HepG2 (cell line): ENCODE measurements around the gene TSPYL1. TPM values are rescaled to one million over a fixed set of nuclear protein-coding genes. Genes with fewer than 3 reads are reported as not detected.

Source experiments
- ATAD3A ChIP-seq: sonication (generic); formaldehyde crosslinking; IDR thresholded peaks from 2 replicates; pipeline ENCODE4 v1.4.0; 2020; ENCODE audit warnings: missing genetic modification reagents
- CBX2 ChIP-seq, 2 experiments: fragments of 200-600 bp in 1 of 2; sonication (generic); formaldehyde crosslinking in 1 of 2; IDR thresholded peaks; 2 replicates each; pipeline versions ENCODE4 v1.7.0 to v1.8.1; 2018 to 2022; ENCODE audit warnings: low read depth in 2 of 2, low read length in 1 of 2, mild to moderate bottlenecking in 1 of 2, missing genetic modification reagents in 1 of 2
- HMG20B ChIP-seq: conservative IDR thresholded peaks from 2 replicates; pipeline ENCODE4 v1.6.1; 2016; ENCODE audit warnings: missing genetic modification reagents, missing compliant biosample characterization
- HNF4G ChIP-seq, 2 experiments: sonication (generic) in 1 of 2; formaldehyde crosslinking in 1 of 2; IDR thresholded peaks; 2 replicates each; pipeline versions ENCODE4 v1.4.0 to v1.6.1; 2011 to 2020; ENCODE audit warnings: borderline replicate concordance in 2 of 2, low read depth in 2 of 2, mild to moderate bottlenecking in 2 of 2, low read length in 1 of 2, missing genetic modification reagents in 1 of 2, moderate library complexity in 1 of 2
- HOXA3 ChIP-seq: sonication (generic); formaldehyde crosslinking; IDR thresholded peaks from 2 replicates; pipeline ENCODE4 v1.5.0; 2020; ENCODE audit warnings: missing genetic modification reagents
- ISX ChIP-seq: sonication (generic); formaldehyde crosslinking; conservative IDR thresholded peaks from 2 replicates; pipeline ENCODE4 v1.5.0; 2020; ENCODE audit warnings: missing genetic modification reagents
- KLF12 ChIP-seq: sonication (generic); formaldehyde crosslinking; IDR thresholded peaks from 2 replicates; pipeline ENCODE4 v1.4.0; 2020; ENCODE audit warnings: missing genetic modification reagents, borderline replicate concordance
- MYC ChIP-seq: sonication (generic); formaldehyde crosslinking; IDR thresholded peaks from 2 replicates; pipeline ENCODE4 v1.9.0; 2021; ENCODE audit warnings: missing genetic modification reagents, borderline replicate concordance
- NCOA2 ChIP-seq: sonication (generic); formaldehyde crosslinking; IDR thresholded peaks from 2 replicates; pipeline ENCODE4 v1.8.0; 2022; ENCODE audit warnings: inconsistent platforms
- SCMH1 ChIP-seq: sonication (generic); formaldehyde crosslinking; IDR thresholded peaks from 2 replicates; pipeline ENCODE4 v1.9.0; 2021; ENCODE audit warnings: missing genetic modification reagents, mild to moderate bottlenecking, borderline replicate concordance
- SETDB1 ChIP-seq: sonication (generic); formaldehyde crosslinking; IDR thresholded peaks from 2 replicates; pipeline ENCODE4 v1.5.1; 2020; ENCODE audit warnings: missing genetic modification reagents, mild to moderate bottlenecking, borderline replicate concordance
- SMAD3 ChIP-seq: sonication (generic); formaldehyde crosslinking; IDR thresholded peaks from 2 replicates; pipeline ENCODE4 v1.4.0; 2020; ENCODE audit warnings: missing genetic modification reagents
- SOX5 ChIP-seq: IDR thresholded peaks from 2 replicates; pipeline ENCODE4 v1.6.1; 2016; ENCODE audit warnings: borderline replicate concordance
- TGIF2 ChIP-seq: IDR thresholded peaks from 2 replicates; pipeline ENCODE4 v1.6.1; 2016; ENCODE audit warnings: control low read depth, missing compliant biosample characterization
- U2AF2 ChIP-seq: fragments of 200-400 bp; formaldehyde crosslinking; IDR thresholded peaks from 2 replicates; pipeline ENCODE4 v1.6.1; 2017; ENCODE audit warnings: low read depth, mild to moderate bottlenecking, low read length
- ZBTB7A ChIP-seq: sonication (generic); formaldehyde crosslinking; IDR thresholded peaks from 2 replicates; pipeline ENCODE4 v1.8.0; 2022; ENCODE audit warnings: mild to moderate bottlenecking, missing genetic modification reagents
- ZC3H13 ChIP-seq: sonication (generic); formaldehyde crosslinking; IDR thresholded peaks from 2 replicates; pipeline ENCODE4 v1.8.1; 2023; ENCODE audit warnings: mild to moderate bottlenecking, missing genetic modification reagents, moderate library complexity
- ZFAT ChIP-seq: sonication (generic); formaldehyde crosslinking; conservative IDR thresholded peaks from 2 replicates; pipeline ENCODE4 v1.8.1; 2023; ENCODE audit warnings: missing genetic modification reagents, inconsistent platforms
- ZNF180 ChIP-seq: sonication (generic); formaldehyde crosslinking; IDR thresholded peaks from 2 replicates; pipeline ENCODE4 v1.4.0; 2020; ENCODE audit warnings: low read depth, missing genetic modification reagents, borderline replicate concordance
- ZNF225 ChIP-seq: sonication (generic); formaldehyde crosslinking; IDR thresholded peaks from 2 replicates; pipeline ENCODE4 v1.4.0; 2020; ENCODE audit warnings: mild to moderate bottlenecking, missing genetic modification reagents
- ZNF30 ChIP-seq: sonication (generic); formaldehyde crosslinking; IDR thresholded peaks from 2 replicates; pipeline ENCODE4 v1.5.0; 2020; ENCODE audit warnings: mild to moderate bottlenecking, missing genetic modification reagents
- ZNF672 ChIP-seq: sonication (generic); formaldehyde crosslinking; IDR thresholded peaks from 2 replicates; pipeline ENCODE4 v1.8.1; 2022; ENCODE audit warnings: missing genetic modification reagents
- polyA plus RNA-seq, 8 experiments: library from polyadenylated mRNA; depleted of rRNA in 3 of 8; stranded (reverse) in 7 of 8; unstranded in 1 of 8; fragments of >200 nt; fragmentation: Illumina TruSeq in 4 of 8; extraction: Trizol in 4 of 8; gene quantifications; 2 replicates each; pipeline versions ENCODE4 v1.2.1 to v1.2.3, GENCODE V29; 2011 to 2016; ENCODE audit warnings: low read depth in 4 of 8, missing spikeins in 1 of 8, mixed read lengths in 1 of 8; ENCODE audit not compliant: insufficient read depth in 1 of 8
- total RNA-seq, 5 experiments: library from RNA; depleted of rRNA; stranded (reverse); fragments of >200 nt; fragmentation: Illumina TruSeq; extraction: Trizol; gene quantifications; 2 replicates each; pipeline ENCODE4 v1.2.3, GENCODE V29; 2016; ENCODE audit warnings: low read depth in 1 of 5
- TF ChIP-seq, protein P1 (sequence below): IDR thresholded peaks from 2 replicates; pipeline ENCODE4 v1.6.1; 2016; ENCODE audit warnings: mild to moderate bottlenecking, missing biosample characterization, missing genetic modification reagents
- TF ChIP-seq, protein P2 (sequence below): sonication (generic); formaldehyde crosslinking; IDR thresholded peaks from 2 replicates; pipeline ENCODE4 v1.4.0; 2020; ENCODE audit warnings: missing genetic modification reagents, low read depth, mild to moderate bottlenecking, borderline replicate concordance
- TF ChIP-seq, protein P3 (sequence below): sonication (generic); formaldehyde crosslinking; conservative IDR thresholded peaks from 2 replicates; pipeline ENCODE4 v1.4.0; 2020; ENCODE audit warnings: missing genetic modification reagents
- TF ChIP-seq, protein P4 (sequence below): sonication (generic); formaldehyde crosslinking; IDR thresholded peaks from 2 replicates; pipeline ENCODE4 v1.4.0; 2020; ENCODE audit warnings: mild to moderate bottlenecking, low read depth, missing genetic modification reagents

TSPYL1 gene
- total and polyA plus RNA-seq, 2 of the 13 experiments (the other 11 are each of a cell fraction or from before 2014, with no cell fraction given): 28.3 to 93.0 TPM

DNA sequence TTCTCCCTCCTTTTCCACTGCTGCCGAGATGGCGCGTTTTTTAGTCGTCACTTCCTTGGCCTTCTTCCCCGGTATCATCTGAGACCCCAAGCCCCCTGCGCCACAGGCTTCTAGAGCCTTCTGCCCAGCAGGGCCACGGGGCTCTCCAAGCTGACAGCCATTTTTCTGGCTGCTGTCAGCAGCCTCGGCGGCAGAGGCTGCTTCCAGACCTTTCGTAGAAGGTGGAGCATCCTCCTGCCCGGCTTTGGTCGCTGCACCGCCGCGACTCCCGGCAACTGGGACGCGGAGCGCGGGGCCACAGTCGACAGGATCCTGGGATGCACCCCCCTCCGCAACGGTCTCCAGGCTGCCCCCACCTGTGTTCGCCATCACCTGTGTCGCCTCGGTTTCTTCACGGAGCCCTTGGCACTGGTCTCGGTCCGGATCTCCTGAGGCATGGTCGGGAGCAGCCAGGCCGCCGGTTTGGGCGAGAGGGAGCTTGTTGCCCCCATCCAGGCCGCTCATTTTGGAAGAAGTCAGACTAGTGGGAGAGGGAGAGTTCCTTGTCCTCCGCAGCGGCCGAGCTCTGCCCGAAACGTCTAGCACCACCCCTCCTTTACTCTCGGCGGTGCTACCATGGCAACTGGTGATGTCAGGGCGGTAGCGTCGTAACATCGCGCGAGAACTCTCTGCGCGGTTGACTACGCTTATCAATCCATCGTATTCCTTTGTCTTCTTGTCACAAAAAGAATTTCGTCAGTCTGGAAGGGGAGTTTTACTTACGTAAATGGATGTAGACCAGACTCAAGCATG, 26.0 kb downstream of the TSPYL1 start, which contains the start of gene TSPYL4 (continued):
- TF ChIP-seq, protein P1, sequence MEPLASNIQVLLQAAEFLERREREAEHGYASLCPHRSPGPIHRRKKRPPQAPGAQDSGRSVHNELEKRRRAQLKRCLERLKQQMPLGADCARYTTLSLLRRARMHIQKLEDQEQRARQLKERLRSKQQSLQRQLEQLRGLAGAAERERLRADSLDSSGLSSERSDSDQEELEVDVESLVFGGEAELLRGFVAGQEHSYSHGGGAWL (CRISPR knock-in tag): peak; percentile 78; the same call in 1 of the 2 replicates
- TF ChIP-seq SCMH1 (CRISPR knock-in tag) (no peak), ZNF672 (no peak), ISX (CRISPR knock-in tag) (no peak), ZNF180 (CRISPR knock-in tag) (0 out of 2 replicates have a peak, but pooled peaks have one; percentile 22), CBX2 (IDR thresholded peaks at IDR 0.05; ENCODE audit: low read depth, low read length) (no peak), CBX2 (CRISPR knock-in tag; IDR thresholded peaks at IDR 0.05; ENCODE audit: low read depth) (no peak), MYC (CRISPR knock-in tag) (peak; percentile 24; the same call in 1 of the 2 replicates), HNF4G (IDR thresholded peaks at IDR 0.05; ENCODE audit: borderline replicate concordance, low read depth, low read length) (no peak), HNF4G (CRISPR knock-in tag; IDR thresholded peaks at IDR 0.05; ENCODE audit: borderline replicate concordance, low read depth) (no peak), HMG20B (CRISPR knock-in tag) (no peak; the same call in 1 of the 2 replicates), ZNF225 (CRISPR knock-in tag) (peak; percentile 79; the same call in 1 of the 2 replicates), SOX5 (CRISPR knock-in tag) (peak; percentile 96), TGIF2 (peak; percentile 30; the same call in 1 of the 2 replicates), ZC3H13 (no peak), HOXA3 (peak; percentile 92), ZNF30 (peak; percentile 26; the same call in 1 of the 2 replicates), NCOA2 (CRISPR knock-in tag) (no peak), ATAD3A (CRISPR knock-in tag) (no peak), SETDB1 (CRISPR knock-in tag) (0 out of 2 replicates have a peak, but pooled peaks have one; percentile 77), ZFAT (CRISPR knock-in tag) (no peak), SMAD3 (CRISPR knock-in tag) (no peak), U2AF2 (no peak), ZBTB7A (CRISPR knock-in tag) (peak; percentile 26; the same call in 1 of the 2 replicates), KLF12 (no peak)
- TF ChIP-seq, protein P2, sequence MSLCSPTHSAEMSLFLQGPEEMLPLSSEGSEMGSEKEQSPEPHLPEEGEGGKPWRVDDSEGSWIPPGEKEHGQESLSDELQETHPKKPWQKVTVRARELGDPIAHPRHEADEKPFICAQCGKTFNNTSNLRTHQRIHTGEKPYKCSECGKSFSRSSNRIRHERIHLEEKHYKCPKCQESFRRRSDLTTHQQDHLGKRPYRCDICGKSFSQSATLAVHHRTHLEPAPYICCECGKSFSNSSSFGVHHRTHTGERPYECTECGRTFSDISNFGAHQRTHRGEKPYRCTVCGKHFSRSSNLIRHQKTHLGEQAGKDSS (CRISPR knock-in tag): peak; percentile 33; the same call in 1 of the 2 replicates
- TF ChIP-seq, protein P3, sequence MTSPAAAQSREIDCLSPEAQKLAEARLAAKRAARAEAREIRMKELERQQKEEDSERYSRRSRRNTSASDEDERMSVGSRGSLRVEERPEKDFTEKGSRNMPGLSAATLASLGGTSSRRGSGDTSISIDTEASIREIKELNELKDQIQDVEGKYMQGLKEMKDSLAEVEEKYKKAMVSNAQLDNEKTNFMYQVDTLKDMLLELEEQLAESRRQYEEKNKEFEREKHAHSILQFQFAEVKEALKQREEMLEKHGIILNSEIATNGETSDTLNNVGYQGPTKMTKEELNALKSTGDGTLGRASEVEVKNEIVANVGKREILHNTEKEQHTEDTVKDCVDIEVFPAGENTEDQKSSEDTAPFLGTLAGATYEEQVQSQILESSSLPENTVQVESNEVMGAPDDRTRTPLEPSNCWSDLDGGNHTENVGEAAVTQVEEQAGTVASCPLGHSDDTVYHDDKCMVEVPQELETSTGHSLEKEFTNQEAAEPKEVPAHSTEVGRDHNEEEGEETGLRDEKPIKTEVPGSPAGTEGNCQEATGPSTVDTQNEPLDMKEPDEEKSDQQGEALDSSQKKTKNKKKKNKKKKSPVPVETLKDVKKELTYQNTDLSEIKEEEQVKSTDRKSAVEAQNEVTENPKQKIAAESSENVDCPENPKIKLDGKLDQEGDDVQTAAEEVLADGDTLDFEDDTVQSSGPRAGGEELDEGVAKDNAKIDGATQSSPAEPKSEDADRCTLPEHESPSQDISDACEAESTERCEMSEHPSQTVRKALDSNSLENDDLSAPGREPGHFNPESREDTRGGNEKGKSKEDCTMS (CRISPR knock-in tag): no peak
- TF ChIP-seq, protein P4, sequence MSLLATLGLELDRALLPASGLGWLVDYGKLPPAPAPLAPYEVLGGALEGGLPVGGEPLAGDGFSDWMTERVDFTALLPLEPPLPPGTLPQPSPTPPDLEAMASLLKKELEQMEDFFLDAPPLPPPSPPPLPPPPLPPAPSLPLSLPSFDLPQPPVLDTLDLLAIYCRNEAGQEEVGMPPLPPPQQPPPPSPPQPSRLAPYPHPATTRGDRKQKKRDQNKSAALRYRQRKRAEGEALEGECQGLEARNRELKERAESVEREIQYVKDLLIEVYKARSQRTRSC (CRISPR knock-in tag): no peak
